ENCODE measurements around the gene LPIN3. TPM values are rescaled to one million over a fixed set of nuclear protein-coding genes. Genes with fewer than 3 reads are reported as not detected.

The LPIN3 gene
- total and polyA plus RNA-seq, 2 of the 8 experiments (the other 6 are each of a cell fraction or from before 2014, with no cell fraction given), result 3.7 to 3.9 TPM

DNA sequence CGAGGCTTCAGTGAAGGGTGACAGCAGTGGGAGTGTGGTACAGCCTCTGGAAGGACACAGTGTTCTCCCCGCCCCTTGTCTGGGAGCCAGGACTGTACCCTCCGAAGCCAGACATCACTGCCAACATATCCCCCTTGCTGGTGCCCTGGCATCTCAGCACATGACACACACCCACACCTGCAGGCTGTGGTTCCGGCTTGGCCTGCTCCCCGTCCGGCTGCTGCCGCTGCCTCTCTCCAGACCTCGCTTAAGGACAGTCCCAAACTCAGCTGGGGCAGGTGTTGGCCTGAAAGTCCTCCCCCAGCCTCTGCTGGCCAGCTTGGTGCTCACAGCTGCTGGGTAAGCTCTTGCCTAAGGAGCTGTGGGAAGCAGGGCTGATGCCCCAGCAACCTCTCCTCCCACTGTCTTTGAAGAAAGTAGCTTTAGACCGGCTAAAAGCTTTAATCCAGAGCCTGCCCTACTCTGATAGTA, 19.0 kb downstream of the LPIN3 start (continued):
- TF ChIP-seq, protein P1, sequence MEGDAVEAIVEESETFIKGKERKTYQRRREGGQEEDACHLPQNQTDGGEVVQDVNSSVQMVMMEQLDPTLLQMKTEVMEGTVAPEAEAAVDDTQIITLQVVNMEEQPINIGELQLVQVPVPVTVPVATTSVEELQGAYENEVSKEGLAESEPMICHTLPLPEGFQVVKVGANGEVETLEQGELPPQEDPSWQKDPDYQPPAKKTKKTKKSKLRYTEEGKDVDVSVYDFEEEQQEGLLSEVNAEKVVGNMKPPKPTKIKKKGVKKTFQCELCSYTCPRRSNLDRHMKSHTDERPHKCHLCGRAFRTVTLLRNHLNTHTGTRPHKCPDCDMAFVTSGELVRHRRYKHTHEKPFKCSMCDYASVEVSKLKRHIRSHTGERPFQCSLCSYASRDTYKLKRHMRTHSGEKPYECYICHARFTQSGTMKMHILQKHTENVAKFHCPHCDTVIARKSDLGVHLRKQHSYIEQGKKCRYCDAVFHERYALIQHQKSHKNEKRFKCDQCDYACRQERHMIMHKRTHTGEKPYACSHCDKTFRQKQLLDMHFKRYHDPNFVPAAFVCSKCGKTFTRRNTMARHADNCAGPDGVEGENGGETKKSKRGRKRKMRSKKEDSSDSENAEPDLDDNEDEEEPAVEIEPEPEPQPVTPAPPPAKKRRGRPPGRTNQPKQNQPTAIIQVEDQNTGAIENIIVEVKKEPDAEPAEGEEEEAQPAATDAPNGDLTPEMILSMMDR (IDR thresholded peaks at IDR 0.05; ENCODE audit: control extremely low read depth in 1 of 3, insufficient read depth in 1 of 3, low read depth in 1 of 3, low read length in 3 of 3), result no peak

Measured in H1 (cell line).